RCC 7860 (cell line): Measurements from ENCODE around the gene PLRG1.
A peak's percentile ranks its signal among the peaks of the same experiment; 100 is the strongest.
"Not testable (repeated sequence)": the region's sequence is repeated elsewhere in the genome, so short reads cannot be mapped to it uniquely, and the experiment has no call there.

Experiments used
- DNase-seq: peaks from one replicate; pipeline ENCODE4 v3.0.0-alpha.2; 2015; ENCODE audit warnings: low spot score
- FAIRE-seq: peaks from 2 replicates; lab custom pipeline; 2012; peaks lifted over from hg19 to GRCh38; lab: Jason Lieb, UNC

Gene PLRG1

DNA sequence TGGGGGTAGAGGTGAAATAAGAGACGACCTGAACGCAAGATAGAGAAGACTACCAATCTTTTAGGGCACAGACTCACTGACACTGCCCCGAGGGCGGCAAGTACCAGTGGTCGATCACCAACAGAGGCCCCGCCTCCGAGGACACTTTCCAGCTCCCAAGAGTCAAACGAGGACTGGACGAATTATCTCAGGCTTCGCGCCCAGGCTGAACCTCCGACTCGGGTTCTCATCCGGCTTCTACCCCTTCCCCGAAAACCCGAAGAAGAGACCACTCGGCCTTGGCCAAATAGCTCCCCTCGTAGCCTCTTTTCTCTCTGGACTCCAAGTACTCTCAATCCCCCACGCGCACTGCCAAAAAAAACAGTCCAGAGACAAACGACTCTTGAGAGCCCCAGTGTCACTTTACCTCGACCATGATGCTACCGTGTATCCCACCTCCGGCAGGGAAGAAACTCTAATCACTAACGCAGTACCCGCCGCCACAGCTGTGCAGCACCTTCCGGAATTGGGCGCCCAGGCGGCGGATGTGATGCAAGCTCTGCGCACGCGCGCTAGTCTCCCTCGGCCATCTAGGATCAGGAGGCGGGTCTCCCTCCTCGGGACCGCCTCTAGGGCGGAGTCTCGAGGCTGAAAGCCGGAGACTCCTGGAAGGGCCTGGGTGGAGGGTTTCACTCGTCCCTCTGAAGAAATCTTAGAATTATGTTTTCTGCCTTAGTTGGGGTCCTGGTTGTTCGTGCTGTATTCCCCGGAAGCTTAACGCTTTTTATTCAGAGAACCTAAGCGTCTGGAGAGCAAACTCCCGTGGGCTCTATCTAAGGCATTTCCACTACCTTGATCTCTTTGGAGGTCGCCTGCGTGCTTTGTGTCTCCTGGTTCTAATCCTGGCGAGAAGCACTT lies at the start of gene PLRG1:
PLRG1 (minus strand) TSS at position 507 of the 897 bp plus-strand sequence; CDS start at position 415, 92 bp downstream.
- DNase-seq, result peak; percentile 80
- FAIRE-seq, result peak; percentile 67

DNA sequence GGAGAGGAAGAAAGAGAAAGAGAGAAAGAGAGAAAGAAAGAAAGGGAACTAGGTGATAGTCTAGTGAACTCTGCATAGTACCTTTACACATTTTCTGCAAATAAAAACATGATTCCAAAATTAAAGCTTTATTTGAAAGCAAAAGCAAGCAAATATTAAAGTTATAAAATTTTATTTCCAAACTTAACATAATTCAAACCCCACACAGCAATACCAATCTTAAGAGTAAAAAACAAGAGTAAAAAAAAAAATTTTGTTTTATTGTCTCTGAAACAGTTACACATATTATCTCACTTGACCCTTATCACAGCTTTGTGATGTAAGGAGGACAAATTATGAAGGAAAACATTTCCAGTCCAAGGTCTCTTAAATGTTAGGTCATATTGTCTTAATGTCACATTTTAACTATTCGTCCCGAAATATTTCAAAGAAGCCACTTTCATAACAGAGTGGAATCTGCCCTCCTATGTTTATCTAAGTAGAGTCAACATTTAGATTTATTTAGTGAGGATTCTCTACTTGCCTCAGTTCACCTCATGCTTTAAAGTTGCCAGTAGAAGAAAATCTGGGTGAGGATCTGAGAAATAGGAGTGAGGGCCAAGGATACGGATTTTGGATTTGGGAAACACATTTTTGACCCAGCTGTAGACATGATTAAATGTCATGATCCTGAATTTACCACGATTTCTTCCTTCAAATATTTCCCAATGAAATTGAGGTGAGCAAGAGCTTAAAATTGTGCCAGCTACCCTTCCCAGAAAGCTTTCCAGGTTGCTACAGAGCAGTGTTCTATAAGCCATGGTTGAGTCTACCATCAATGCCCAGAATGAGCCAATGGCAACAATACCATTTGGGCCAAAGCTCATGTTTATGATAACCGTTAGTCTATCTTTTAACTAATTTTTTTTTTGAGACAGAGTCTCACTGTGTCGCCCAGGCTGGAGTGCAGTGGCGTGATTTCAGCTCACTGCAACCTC lies 47.9 kb upstream of the PLRG1 start:
- FAIRE-seq (no peak), DNase-seq (no peak)

- not testable (repeated sequence) for DNase-seq, FAIRE-seq
Observed at GRCh38 chr4:154597281-154597680, 47.1 kb upstream of the PLRG1 start.

DNA sequence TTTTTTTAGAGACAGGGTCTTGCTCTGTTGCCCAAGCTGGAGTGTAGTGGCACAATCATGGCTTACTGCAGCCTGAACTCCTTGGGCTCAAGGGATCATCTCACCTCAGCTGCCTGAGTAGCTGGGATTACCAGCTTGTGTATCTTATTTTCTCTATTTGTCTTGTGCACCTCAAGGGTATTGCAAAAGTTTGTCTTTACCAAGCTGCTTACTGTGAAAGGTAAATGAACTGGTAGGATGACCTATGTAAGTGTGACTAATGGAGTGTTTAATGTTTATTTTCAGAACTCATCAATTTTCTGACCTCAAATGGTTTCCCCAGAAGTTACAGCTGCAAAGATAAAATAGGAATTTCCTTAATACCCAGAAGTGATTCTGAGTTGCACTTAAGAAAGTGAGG lies 45.6 kb upstream of the PLRG1 start:
- DNase-seq (no peak), FAIRE-seq (no peak)

DNA sequence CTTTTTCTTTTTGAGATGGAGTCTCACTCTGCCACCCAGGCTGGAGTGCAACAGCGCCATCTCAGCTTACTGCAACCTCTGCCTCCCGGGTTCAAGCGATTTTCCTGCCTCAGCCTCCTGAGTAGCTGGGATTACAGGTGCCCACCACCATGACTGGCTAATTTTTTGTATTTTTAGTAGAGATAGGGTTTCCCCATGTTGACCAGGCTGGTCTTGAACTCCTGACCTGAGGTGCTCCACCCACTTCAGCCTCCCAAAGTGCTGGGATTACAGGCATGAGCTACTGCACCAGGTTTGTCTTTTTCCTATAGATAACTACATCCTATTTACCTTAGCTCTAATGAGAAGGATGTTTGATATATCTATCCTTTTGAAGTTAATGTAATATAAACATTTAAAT lies 44.1 kb upstream of the PLRG1 start:
- not testable (repeated sequence) for FAIRE-seq

GRCh38 chr4:154593868-154594267 lies 43.7 kb upstream of the PLRG1 start:
- no peak for DNase-seq
- no peak for FAIRE-seq

More for the DNA sequence above, 44.1 kb upstream of the PLRG1 start:
- DNase-seq, result not testable (repeated sequence)

- DNase-seq (no peak), FAIRE-seq (no peak)
Observed at GRCh38 chr4:154591890-154592289, 41.7 kb upstream of the PLRG1 start.

DNA sequence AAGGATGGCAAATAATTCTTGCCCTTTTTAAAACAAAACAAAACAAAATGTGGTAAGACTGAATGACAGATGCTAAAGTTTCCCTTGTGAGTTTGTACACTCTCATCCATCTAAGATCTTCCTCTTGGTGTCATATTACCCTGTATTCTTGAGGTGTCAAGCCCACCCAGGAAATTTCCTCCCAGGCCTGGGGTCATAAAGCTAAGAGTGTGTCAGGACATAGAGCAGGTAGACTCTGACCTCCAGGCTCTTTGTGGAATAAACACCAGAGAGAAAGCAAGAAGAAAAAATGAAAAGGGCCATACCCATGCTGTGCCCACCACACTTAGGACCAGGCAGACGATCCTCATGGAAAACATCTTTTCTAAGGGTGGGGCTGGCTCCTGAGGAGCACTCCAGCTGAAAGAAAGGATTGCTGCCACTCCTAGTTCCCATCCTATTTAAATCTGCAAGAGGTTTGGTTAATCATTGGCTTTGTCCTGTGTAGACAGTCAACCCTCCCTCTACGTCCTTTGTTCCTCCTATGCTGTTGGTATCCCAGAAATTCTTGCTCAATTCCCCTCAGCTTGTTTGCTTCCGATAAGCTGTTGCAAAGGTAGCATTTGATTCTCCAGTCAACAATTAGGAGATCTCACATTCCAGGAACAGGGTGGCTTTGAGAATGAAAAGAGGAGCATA lies 40.3 kb upstream of the PLRG1 start, which contains the start of gene FGA:
FGA (minus strand) TSS at position 414 of the 678 bp plus-strand sequence; CDS start at position 359, 55 bp downstream.
- no peak for DNase-seq
- FAIRE-seq, result no peak

DNA sequence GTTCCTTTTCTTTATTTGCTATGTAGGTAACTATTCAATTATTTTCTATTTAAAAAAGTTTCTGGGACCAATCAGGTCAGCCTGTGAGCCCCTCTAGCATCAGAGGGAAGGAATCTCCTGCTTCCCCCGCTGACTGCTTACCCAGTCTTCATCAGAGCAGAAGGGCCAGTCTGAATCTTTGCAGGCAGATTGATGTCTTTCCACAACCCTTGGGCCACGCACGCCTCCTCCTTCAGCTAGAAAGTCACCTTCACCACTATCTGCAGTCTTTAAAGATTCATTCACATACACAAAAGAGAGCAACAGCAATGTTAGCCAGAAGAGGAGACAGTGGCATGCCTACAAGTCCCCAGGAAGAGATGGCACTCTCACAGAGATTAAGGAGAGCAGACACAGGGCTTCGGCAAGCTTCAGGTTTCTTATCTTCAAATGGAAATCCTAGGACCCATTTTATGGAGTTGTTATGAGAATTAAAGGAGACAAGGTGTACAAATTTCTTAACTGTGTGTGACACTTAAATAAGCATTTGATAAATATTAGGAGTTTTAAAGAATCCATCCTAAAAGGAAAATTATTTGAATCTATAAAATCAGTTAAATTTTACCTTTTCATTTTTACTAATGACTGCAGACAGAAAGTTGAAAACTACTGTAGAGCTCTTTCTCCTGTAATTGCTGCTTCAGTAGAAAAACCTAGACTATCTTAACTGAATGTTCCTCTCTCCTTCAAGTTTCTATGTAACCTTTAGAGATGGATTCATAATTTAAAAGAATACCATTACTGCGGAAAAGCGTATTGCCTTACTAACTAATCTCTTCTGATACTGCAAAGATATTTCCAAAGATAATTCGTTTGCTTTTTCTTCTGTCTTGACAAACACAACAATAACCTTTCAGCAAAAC lies 39.3 kb upstream of the PLRG1 start:
- FAIRE-seq, result no peak
- no peak for DNase-seq

DNA sequence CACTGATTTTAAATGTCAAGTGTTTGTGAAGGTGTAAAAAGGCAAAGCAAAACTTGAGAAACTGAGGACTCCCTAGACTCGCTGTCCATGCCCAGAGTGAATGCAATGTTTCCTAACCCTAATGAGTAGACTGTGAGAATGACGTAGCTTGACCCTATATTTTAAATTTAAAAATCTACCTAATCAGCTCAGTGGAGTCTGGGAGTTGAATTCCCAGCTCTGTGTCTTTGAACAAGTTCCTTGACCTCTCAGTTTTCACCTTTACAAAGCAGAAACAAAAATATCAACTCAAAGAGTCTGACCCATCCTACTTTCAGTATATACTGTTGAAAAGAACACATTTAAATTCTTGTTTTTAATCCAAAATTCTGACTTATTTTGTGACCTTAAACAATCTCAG lies 38.0 kb upstream of the PLRG1 start:
- no peak for FAIRE-seq

DNA sequence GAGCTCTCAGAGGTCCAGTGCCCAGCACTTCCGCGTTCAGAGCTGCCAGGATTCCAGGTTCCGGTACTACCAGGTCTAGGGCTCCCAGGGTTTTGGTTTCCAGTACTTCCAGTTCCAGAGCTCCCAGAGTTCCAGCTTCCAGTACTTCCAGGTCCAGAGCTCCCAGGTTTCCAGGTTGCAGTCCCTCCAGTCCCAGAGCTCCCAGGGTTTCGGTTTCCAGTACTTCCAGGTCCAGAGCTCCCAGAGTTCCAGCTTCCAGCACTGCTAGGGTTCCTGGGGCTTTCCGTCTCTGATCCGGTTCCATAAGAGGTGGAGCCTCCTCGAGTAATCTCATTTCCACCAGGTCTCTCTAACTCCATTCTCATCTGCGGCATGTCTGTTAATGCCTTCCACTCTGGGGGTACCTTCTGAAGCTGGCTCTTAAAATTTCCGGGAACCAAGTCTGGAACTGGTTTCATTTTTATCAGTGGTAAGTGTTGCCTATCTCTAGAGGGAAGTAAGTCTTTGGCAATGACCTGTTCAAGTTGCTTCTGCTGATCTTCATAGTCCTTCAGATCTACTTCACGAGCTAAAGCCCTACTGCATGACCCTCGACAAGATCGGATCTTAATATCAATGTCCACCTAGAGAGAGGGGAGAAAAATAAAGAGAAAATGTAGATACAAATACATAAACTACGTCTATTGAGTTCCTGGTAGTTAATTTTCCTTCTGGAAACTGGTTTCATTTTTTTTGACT lies 36.3 kb upstream of the PLRG1 start:
- DNase-seq (no peak), FAIRE-seq (no peak)

More for the DNA sequence above, 38.0 kb upstream of the PLRG1 start:
- no peak for DNase-seq

GRCh38 chr4:154585369-154586018 lies 35.3 kb upstream of the PLRG1 start:
- FAIRE-seq, result no peak

GRCh38 chr4:154584259-154584658 lies 34.1 kb upstream of the PLRG1 start:
- DNase-seq (no peak), FAIRE-seq (no peak)

More at GRCh38 chr4:154585369-154586018, 35.3 kb upstream of the PLRG1 start:
- DNase-seq, result no peak

GRCh38 chr4:154583677-154584076 lies 33.5 kb upstream of the PLRG1 start:
- FAIRE-seq, result no peak

DNA sequence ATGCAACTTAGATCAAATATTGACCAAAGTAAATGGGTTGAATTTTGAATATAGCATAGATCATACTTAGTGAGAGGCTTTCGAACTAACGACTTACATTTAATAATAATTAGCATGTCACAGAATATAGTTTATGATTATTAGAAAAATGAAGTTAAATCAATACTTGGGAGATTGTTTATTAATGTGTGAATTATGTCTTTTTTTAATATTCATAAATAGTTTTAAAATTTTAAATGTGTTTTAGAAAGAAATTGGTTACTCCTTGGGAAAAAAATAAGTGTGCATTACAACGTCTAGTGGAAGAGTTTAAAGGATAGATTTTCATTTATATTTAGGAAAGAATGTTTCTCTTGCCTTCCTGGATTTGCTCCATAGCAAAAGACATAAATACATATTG lies 33.0 kb upstream of the PLRG1 start:
- no peak for FAIRE-seq

More at GRCh38 chr4:154583677-154584076, 33.5 kb upstream of the PLRG1 start:
- DNase-seq, result no peak

GRCh38 chr4:154582723-154583122 lies 32.5 kb upstream of the PLRG1 start:
- DNase-seq (no peak), FAIRE-seq (no peak)

More for the DNA sequence above, 33.0 kb upstream of the PLRG1 start:
- DNase-seq, result no peak

DNA sequence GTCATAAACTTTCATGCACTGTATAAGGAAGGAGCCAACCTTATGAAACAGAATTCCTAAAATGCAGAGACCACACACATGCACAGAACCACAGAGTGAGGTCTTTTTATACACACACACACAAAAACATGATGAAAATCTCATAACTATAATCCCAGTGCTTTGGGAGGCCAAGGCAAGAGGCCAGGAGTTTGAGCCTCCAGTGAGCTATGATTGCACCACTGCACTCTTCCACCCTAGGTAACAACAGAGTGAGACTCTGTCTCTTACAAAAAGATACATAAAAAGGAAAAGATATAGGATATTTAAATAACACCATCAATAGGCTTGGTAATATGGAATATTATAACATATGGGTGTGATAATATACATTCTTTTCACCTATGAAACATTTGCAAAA lies 29.7 kb upstream of the PLRG1 start:
- no peak for DNase-seq
- no peak for FAIRE-seq

DNA sequence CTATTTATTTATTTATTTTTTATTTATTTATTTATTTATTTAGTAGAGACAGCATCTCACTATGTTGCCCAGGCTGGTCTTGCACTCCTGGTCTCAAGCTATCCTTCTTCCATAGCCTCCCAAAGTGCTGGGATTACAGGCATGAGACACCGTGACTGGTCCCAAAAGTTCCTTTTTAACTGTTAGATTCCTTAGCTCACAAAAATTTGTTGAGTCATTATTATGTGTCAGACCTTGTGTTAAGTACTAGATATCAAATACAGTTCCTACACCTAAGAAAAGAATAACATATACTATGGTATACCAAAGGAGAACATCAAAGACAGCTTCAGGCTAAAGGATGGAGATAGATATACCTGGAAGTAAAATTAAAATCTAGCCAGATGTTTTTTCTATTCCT lies 28.7 kb upstream of the PLRG1 start:
- FAIRE-seq (no peak), DNase-seq (no peak)
